ENCODE data around the gene TMEM184B.

The TMEM184B gene

DNA sequence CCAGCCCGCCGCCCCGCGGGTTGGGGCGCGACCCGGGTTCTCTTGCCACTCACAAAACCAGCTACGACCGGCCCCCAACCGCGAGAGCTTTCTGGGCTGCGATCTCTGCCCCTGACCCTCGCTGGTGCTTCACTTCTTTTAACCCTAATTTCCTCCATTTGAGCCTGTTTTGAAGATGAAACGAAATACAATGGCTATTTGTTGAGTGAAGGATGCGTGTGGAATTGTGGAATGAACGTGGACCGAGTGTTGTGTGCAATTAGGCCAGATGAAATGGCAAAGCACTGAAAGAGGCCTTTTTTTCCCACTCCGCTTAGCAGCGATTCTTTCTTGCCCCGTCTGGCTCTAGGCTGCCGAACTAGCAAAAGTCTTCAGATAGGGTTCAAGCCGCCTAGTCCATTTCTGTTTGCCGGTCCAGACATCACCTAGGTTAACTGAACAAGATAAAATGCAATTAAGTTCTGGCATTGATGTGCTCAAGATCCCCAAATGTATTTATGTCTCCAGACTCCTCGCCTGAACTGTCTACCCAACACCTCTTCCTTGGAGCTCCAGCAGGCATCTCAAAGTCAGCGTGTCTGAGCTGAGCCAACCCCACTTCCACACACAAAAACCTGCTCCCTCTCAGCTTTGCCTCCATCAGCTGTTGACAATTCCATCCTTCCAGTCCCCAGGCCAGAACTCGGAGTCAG is 471 bp upstream of the TMEM184B start:
- DNase-seq = no peak

DNA sequence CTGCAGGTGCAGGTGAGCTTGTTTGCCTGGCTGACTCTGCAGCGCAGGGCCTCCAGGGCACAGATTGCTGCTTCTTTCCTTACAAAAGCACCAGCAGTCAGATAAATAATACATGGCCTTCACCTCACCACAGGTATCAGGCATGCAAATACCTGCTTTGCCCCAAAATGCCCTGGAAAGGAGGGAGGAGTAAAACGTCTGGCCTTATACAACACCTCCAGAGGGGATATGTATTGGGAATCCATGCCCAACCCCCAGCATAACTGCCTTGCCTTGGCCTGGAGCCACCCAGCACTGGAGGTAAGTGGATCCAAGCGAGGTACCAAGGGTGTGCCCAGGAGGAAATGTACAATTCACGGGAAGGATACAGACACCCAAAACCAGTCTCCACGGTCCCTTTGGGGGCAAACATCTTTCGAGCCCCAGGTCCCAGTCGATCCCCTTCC is 860 bp downstream of the TMEM184B start:
- no peak for DNase-seq

DNA sequence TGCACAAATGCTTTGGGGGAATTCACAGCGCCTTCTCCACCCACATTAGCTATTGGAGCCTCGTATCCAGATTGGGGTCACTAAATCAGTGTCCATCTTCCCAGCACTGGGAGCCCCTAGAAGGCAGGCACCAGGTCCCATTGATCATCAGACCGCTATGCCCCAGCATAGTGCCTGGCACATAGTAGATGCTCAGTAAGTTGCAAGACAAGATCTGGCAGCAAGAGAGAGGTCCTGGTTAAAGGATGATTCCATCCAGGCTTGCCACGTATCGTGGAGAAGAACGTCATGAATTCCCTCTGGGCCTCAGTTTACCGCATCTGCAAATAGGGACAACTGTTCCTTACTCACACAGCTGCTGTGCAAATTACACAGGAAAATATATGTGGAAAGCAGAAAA is 1.7 kb downstream of the TMEM184B start:
- no peak for DNase-seq

- DNase-seq = no peak
Observed at GRCh38 chr22:38270091-38270992, 2.5 kb downstream of the TMEM184B start.

DNA sequence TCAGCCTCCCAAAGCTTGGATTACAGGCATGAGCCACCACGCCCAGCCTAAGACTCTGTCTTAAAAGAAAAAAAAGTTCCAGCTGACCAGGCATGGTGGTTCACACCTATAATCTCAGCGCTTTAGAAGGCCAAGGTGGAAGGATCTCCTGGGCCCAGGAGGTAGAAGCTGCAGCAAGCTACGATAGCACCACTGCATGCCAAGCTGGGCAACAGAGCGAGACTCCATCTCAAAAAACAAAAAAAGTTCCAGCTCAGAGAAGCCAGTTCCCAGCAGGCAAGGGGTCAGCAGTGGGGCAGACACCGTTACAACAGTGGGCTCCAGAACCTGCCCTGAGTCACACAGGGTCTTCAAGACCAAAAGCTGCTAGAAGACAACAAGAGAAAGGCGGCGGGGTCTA is 3.3 kb downstream of the TMEM184B start:
- DNase-seq = no peak

DNA sequence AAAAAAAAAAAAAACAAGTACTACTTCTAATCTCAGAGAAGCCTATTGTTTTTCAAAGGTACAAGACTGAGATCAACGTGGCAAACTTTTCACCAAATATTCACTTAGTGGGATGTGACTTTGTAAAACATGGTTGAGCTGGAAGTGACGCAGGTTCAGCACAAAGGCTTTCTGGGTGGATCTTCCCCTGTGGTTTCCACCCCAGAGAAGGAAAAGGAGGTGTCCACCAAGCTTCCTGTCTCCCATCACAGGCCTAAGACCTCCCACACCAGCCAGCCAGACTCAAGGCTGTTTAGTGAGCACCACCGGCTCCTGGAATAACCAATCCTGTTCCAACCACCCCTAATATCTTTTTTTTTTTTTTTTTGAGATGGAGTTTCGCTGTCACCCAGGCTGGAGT is 5.7 kb downstream of the TMEM184B start:
- DNase-seq = no peak

DNA sequence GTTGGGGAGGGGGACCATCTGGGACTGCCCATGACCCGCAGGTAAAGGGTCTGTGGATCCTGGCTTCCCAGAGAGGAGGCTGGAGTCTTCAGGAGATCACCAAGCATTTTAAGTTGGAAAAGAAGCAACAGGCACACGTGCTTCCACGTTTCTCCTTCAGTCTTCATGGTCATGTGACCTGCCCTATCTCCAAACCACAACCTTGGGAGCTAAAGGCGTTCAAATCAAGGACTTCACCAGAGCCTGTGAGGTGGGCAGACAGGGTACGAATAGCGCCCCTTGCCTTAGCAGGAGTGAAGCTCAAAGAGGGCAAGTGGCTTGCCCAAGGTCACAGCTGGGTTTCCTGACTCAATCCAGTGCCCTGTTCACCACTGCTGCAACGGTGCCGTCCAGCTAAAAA is 6.7 kb downstream of the TMEM184B start:
- no peak for DNase-seq

DNA sequence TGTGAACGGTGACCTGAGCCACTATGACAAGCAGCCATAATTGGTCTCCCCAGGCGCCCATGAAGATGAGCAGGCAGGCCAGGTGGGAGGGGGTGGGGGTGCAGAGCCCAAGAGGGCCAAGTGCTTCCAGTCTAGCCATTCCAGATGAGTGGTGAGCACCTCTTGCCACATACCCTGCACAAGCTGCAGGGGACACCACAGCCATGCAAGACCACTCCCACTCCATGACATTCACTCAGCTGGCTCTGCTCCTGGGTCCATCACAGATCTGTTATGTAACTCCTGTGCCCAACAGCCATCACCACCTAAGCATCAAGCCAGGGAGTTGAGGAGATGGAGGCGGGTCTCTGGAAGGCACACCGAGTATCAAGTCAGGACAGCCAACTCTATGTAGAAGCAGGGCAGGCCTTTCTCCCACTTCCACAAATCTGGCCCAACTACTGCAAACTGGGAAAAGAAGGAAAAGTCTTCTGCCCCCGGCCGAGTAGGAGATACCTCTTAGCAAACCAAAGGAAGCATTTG is 8.4 kb downstream of the TMEM184B start:
- DNase-seq = no peak

- DNase-seq = no peak
Observed at GRCh38 chr22:38262051-38262795, 10.6 kb downstream of the TMEM184B start.

- DNase-seq = no peak
Observed at GRCh38 chr22:38260761-38261681, 11.8 kb downstream of the TMEM184B start.

DNA sequence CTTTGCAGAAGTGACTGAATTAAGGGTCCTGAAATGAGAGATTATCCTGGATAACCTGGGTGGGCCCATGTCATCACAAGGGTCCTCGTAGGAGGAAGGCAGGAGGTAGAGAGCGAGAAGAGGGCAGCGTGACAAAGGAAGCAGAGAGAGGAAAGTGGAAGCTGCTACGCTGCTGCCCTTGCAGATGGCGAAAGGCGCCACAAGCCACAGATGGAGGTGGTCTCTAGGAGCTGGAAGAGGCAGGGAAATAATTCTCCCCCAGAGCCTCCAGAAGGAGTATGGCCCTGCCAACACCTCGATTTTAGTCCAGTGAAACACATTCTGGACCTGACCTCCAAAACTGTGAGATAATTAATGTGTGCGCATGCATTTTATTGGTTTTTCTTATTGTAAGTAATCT is 13.4 kb downstream of the TMEM184B start:
- DNase-seq = no peak

- DNase-seq = no peak
Observed at GRCh38 chr22:38258895-38259294, 13.9 kb downstream of the TMEM184B start.

- DNase-seq = no peak
Observed at GRCh38 chr22:38257650-38258250, 15.1 kb downstream of the TMEM184B start.

DNA sequence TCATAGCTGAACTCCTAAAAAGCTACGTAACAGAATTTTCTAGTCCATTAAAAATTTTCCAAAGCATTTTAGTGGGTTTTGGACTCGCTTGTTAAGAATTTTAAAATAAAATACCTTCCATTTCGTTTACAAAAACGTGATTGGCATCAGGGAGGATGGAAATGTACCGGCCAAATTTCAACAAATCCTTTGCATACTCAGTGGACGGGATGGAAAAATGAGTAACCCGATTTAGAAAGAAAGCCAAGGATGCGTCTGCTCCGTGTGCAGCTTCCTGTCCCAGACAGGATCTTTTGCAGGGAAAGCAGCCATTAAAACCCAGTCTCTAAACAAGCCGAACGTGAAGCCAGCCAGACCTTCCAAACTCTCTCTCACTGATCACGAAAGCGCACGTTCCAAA is 15.6 kb downstream of the TMEM184B start:
- DNase-seq = no peak

- no peak for DNase-seq
Observed at GRCh38 chr22:38255697-38256096, 17.1 kb downstream of the TMEM184B start.

- no peak for DNase-seq
Observed at GRCh38 chr22:38251341-38251692, 21.5 kb downstream of the TMEM184B start.

DNA sequence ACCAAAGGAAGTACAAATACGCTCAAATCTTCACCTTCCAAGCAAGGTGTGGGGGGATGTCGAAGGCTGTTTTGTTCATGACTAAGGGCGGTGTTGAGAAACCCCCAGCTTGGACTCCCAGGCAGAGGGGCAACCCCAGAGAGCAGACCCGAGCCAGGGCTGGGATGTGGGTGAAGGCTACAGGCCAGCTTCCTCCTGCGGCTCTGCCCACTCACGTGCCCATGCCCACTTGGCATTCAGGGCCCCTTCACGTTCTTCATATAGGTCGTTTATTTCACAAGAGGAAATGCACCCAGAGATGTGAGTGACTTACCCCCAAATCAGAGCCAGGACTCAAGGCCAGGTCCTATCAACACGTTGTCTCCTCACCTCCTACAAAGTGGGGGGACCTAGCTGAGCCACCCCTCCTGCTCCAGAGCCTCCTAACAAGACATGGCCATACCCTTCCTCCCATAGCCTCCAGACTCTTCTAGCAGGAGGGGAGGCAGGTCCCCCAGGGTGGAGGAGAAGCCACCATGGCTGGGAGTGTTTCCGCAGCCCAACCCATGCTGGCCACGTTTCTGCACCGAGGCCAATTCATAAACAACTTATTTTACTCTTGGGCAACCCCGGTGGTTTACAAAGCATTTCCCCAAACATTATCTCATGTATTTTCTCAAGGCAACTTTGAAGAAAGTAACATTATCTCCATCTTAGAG is 22.0 kb downstream of the TMEM184B start:
- no peak for DNase-seq

GRCh38 chr22:38249803-38250642 is 22.8 kb downstream of the TMEM184B start:
- no peak for DNase-seq

DNA sequence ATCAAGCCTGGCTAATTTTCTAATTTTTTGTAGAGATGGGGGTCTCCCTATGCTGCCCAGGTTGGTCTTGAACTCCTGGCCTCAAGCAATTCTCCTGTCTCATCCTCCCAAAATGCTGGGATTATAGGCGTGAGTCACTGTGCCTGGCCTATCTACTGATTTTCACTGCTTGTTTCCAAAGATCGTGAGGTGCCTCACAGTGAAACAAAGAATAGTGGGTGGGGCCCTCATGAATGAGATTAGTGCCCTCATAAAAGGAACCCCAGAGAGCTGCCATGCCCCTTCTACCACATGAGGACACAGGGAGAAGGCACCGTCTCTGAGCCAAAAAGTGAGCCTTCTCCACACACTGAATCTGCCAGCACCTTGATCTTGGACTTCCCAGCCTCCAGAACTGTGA is 23.5 kb downstream of the TMEM184B start:
- no peak for DNase-seq

DNA sequence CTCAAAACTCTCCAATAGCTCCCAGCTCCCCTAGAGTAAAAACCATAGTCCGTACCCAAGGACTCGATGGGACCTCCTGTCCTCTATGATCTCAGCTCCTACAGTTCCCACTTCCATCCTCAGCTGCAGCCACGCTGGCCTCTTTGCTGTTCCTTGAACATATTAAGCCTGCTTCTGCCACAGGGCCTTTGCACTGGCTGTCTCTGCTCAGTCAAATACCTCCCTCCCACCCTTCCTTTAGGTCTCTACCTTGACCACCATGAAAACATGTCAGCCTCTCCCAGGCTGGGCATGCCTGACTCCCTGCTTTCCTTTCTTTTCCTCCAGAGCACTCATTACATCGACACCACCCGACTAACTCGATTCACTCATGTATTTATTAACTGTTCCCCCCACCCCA is 24.5 kb downstream of the TMEM184B start:
- no peak for DNase-seq
